H4 (cell line): ENCODE measurements around the gene MEOX1. TPM values are rescaled to one million over a fixed set of nuclear protein-coding genes. Genes with fewer than 3 reads are reported as not detected.

Source experiments
- DNase-seq: peaks from one replicate; pipeline ENCODE4 v3.0.0-alpha.2; 2015; ENCODE audit warnings: low spot score
- total RNA-seq: library from RNA; depleted of rRNA; stranded (reverse); fragments of >200 nt; shearing (Covaris generic); gene quantifications from 2 replicates; pipeline ENCODE4 v1.2.3, GENCODE V29; 2014

Gene MEOX1
- total RNA-seq, 1 experiment from 2014 or later = not detected

- DNase-seq = no peak
Observed at GRCh38 chr17:43658900-43659299, 2.8 kb downstream of the MEOX1 start.

- DNase-seq = no peak
Observed at GRCh38 chr17:43655693-43656255, 5.9 kb downstream of the MEOX1 start.

GRCh38 chr17:43652124-43652480, 9.6 kb downstream of the MEOX1 start:
- no peak for DNase-seq

- no peak for DNase-seq
Observed at GRCh38 chr17:43650471-43650870, 11.3 kb downstream of the MEOX1 start.

- no peak for DNase-seq
Observed at GRCh38 chr17:43648916-43649315, 12.8 kb downstream of the MEOX1 start.

- no peak for DNase-seq
Observed at GRCh38 chr17:43645765-43646481, 15.8 kb downstream of the MEOX1 start.

GRCh38 chr17:43645450-43645764, 16.3 kb downstream of the MEOX1 start:
- no peak for DNase-seq

GRCh38 chr17:43644081-43644480, 17.6 kb downstream of the MEOX1 start:
- no peak for DNase-seq

GRCh38 chr17:43641416-43641815, 20.3 kb downstream of the MEOX1 start:
- DNase-seq = no peak

- DNase-seq = no peak
Observed at GRCh38 chr17:43640491-43641252, 21.1 kb downstream of the MEOX1 start.

GRCh38 chr17:43637563-43638323, 24.0 kb downstream of the MEOX1 start:
- DNase-seq = no peak

GRCh38 chr17:43636426-43636825, 25.3 kb downstream of the MEOX1 start:
- no peak for DNase-seq

- DNase-seq = no peak
Observed at GRCh38 chr17:43634591-43635125, 27.1 kb downstream of the MEOX1 start.

GRCh38 chr17:43632221-43632620, 29.5 kb downstream of the MEOX1 start:
- no peak for DNase-seq

GRCh38 chr17:43631429-43631828, 30.3 kb downstream of the MEOX1 start:
- DNase-seq = no peak

GRCh38 chr17:43628089-43628650, 33.6 kb downstream of the MEOX1 start:
- no peak for DNase-seq

- no peak for DNase-seq
Observed at GRCh38 chr17:43627653-43628052, 34.1 kb downstream of the MEOX1 start.

GRCh38 chr17:43626023-43626422, 35.7 kb downstream of the MEOX1 start:
- no peak for DNase-seq

- no peak for DNase-seq
Observed at GRCh38 chr17:43625606-43626005, 36.1 kb downstream of the MEOX1 start.

GRCh38 chr17:43620581-43620980, 41.1 kb downstream of the MEOX1 start:
- DNase-seq = no peak

GRCh38 chr17:43620147-43620546, 41.6 kb downstream of the MEOX1 start:
- no peak for DNase-seq

GRCh38 chr17:43619705-43620104, 42.0 kb downstream of the MEOX1 start:
- no peak for DNase-seq
